ENCODE data around the gene ISCA2. TPM values are rescaled to one million over a fixed set of nuclear protein-coding genes. Genes with fewer than 3 reads are reported as not detected.

ISCA2 gene
- polyA plus RNA-seq, 4 donors, result 23.4 to 37.4 (median 27.8) TPM

- no peak for FAIRE-seq
- H3K27me3 ChIP-seq (ENCODE audit: control insufficient read depth in 3 of 3, insufficient read depth in 3 of 3, low read length in 3 of 3), result no peaks in the 10 kb centered on the region
Observed at GRCh38 chr14:74488786-74489397, 4.7 kb upstream of the ISCA2 start.

GRCh38 chr14:74490486-74490885, 3.1 kb upstream of the ISCA2 start:
- H3K4me1 ChIP-seq (ENCODE audit: control insufficient read depth in 3 of 3, insufficient read depth in 2 of 3, low read depth in 1 of 3, low read length in 2 of 3), result peaks cover 8 to 36% (median 8%) of the 10 kb centered on the region in 3 donors
- WGBS, 3 donors, result 77 to 94% (median 86%) methylated on average over 1 of the region's 1 CpG
- H3K4me3 ChIP-seq (ENCODE audit: low read depth in 1 of 3, low read length in 3 of 3), result no peak overlapping the region
- no peak overlapping the region for H3K27ac ChIP-seq (ENCODE audit: low read depth in 1 of 3, low read length in 2 of 3)
- FAIRE-seq (no peak), DNase-seq (no peak)
- no peaks in the 10 kb centered on the region for H3K27me3 ChIP-seq (ENCODE audit: control insufficient read depth in 3 of 3, insufficient read depth in 3 of 3, low read length in 3 of 3)
- no peaks in the 10 kb centered on the region for H3K9me3 ChIP-seq (ENCODE audit: control insufficient read depth in 2 of 2, insufficient read depth in 1 of 2, low read depth in 1 of 2, low read length in 1 of 2)
- peaks cover 0 to 4% (median 0%) of the 10 kb centered on the region in 3 donors for H3K36me3 ChIP-seq (ENCODE audit: control insufficient read depth in 3 of 3, insufficient read depth in 2 of 3, low read depth in 1 of 3, low read length in 3 of 3)

More at GRCh38 chr14:74488786-74489397, 4.7 kb upstream of the ISCA2 start:
- H3K9me3 ChIP-seq (ENCODE audit: control insufficient read depth in 2 of 2, insufficient read depth in 1 of 2, low read depth in 1 of 2, low read length in 1 of 2), result no peaks in the 10 kb centered on the region
- H3K36me3 ChIP-seq (ENCODE audit: control insufficient read depth in 3 of 3, insufficient read depth in 2 of 3, low read depth in 1 of 3, low read length in 3 of 3), result peaks cover 0 to 11% (median 3%) of the 10 kb centered on the region in 3 donors
- peak in 1 of 2 donors; percentile 24 for DNase-seq
- no peak overlapping the region for H3K4me3 ChIP-seq (ENCODE audit: low read depth in 1 of 3, low read length in 3 of 3)
- no peak overlapping the region for H3K27ac ChIP-seq (ENCODE audit: low read depth in 1 of 3, low read length in 2 of 3)
- peaks cover 4 to 22% (median 6%) of the 10 kb centered on the region in 3 donors for H3K4me1 ChIP-seq (ENCODE audit: control insufficient read depth in 3 of 3, insufficient read depth in 2 of 3, low read depth in 1 of 3, low read length in 2 of 3)

DNA sequence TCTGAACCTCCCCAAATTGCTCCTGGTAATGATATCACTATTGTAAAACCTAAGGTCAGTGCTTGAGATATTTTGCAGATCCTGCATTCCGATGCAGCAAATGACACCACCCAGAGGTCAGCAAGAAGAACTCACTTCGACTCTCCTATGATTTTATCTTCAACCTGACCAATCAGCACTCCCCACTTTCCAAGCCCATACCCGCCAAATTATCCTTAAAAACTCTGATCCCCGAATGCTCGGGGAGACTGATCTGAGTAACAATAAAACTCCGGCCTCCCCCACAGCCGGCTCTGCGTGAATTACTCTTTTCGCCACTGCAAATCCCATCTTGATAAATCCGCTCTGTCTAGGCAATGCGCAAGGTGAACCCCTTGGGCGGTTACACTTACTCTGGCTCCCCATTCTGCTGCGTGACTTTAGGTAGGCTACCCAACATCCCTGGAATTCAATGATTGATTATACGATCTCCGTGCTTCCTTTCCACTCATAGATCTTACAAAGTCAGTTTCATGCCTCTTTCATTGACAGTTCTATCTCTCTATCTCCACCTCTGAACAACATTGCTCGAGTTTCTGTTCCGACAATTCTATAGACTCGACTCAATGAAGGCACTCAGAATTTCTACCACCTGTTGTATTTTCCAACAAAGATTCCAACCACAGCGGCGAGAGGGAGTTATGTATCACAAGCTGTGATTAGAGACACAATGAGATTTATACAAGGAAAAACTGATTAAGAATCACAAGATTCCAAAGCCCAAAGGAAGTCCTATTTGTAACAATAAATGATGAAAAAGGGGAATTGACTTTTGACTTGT, 1.4 kb upstream of the ISCA2 start:
- 1 to 3% (median 2%) methylated on average over 20 of the region's 20 CpGs for WGBS, 3 donors
- peak overlapping the region in 2 of 3 donors; percentile 80 to 83 for H3K4me3 ChIP-seq (ENCODE audit: low read depth in 1 of 3, low read length in 3 of 3)
- H3K36me3 ChIP-seq (ENCODE audit: control insufficient read depth in 3 of 3, insufficient read depth in 2 of 3, low read depth in 1 of 3, low read length in 3 of 3), result peaks cover 0 to under 1% (median 0%) of the 10 kb centered on the region in 3 donors
- FAIRE-seq, result no peak
- H3K9me3 ChIP-seq (ENCODE audit: control insufficient read depth in 2 of 2, insufficient read depth in 1 of 2, low read depth in 1 of 2, low read length in 1 of 2), result no peaks in the 10 kb centered on the region
- H3K27ac ChIP-seq (ENCODE audit: low read depth in 1 of 3, low read length in 2 of 3), result peak overlapping the region; percentile 26 to 99 (median 89)
- DNase-seq, result peak; percentile 48 to 57
- H3K4me1 ChIP-seq (ENCODE audit: control insufficient read depth in 3 of 3, insufficient read depth in 2 of 3, low read depth in 1 of 3, low read length in 2 of 3), result peaks cover 5 to 29% (median 6%) of the 10 kb centered on the region in 3 donors
- no peaks in the 10 kb centered on the region for H3K27me3 ChIP-seq (ENCODE audit: control insufficient read depth in 3 of 3, insufficient read depth in 3 of 3, low read length in 3 of 3)

GRCh38 chr14:74492776-74493342, 706 bp upstream of the ISCA2 start, which contains the start of gene NPC2:
NPC2 (minus strand) TSS chr14:74493305; CDS start chr14:74493274, 31 bp downstream.
- peaks cover 5 to 29% (median 6%) of the 10 kb centered on the region in 3 donors for H3K4me1 ChIP-seq (ENCODE audit: control insufficient read depth in 3 of 3, insufficient read depth in 2 of 3, low read depth in 1 of 3, low read length in 2 of 3)
- peaks cover 0 to 3% (median 0%) of the 10 kb centered on the region in 3 donors for H3K36me3 ChIP-seq (ENCODE audit: control insufficient read depth in 3 of 3, insufficient read depth in 2 of 3, low read depth in 1 of 3, low read length in 3 of 3)
- peak within 1 kb of the TSS; percentile 89 to 99 (median 97) for H3K27ac ChIP-seq (ENCODE audit: low read depth in 1 of 3, low read length in 2 of 3)
- H3K27me3 ChIP-seq (ENCODE audit: control insufficient read depth in 3 of 3, insufficient read depth in 3 of 3, low read length in 3 of 3), result no peaks in the 10 kb centered on the region
- H3K9me3 ChIP-seq (ENCODE audit: control insufficient read depth in 2 of 2, insufficient read depth in 1 of 2, low read depth in 1 of 2, low read length in 1 of 2), result no peaks in the 10 kb centered on the region
- no peak for FAIRE-seq
- DNase-seq, result no peak
- 0 to 1% (median 0%) methylated on average over 31 to 35 of the region's 35 CpGs for WGBS, 3 donors
- H3K4me3 ChIP-seq (ENCODE audit: low read depth in 1 of 3, low read length in 3 of 3), result peak within 1 kb of the TSS; percentile 80 to 96 (median 89)

DNA sequence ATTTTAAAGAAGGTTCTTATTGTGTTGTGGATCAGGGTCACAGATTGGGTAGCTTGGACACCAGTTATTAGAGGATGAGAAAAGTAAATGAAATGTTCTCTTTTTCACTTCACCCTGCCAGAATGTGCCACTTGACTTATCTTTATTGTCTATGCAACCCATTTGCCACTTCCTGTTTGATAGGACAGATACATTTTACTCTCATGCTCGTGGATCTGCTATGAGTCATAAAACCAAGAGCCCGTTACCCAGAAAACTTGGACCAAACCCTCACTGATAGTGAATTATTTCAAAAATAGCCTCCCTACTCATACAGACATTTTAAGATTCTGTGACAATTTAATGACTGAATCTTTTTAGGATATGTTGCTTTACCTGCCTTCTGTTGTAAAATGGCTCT, 1.8 kb downstream of the ISCA2 start:
- Histone ChIP-seq H3K27me3 (ENCODE audit: control insufficient read depth in 3 of 3, insufficient read depth in 3 of 3, low read length in 3 of 3) (no peaks in the 10 kb centered on the region), H3K36me3 (ENCODE audit: control insufficient read depth in 3 of 3, insufficient read depth in 2 of 3, low read depth in 1 of 3, low read length in 3 of 3) (peaks cover 0 to 3% (median 0%) of the 10 kb centered on the region in 3 donors), H3K27ac (ENCODE audit: low read depth in 1 of 3, low read length in 2 of 3) (peak overlapping the region in 1 of 3 donors; percentile 89), H3K4me1 (ENCODE audit: control insufficient read depth in 3 of 3, insufficient read depth in 2 of 3, low read depth in 1 of 3, low read length in 2 of 3) (peaks cover 2 to 24% (median 4%) of the 10 kb centered on the region in 3 donors), H3K9me3 (ENCODE audit: control insufficient read depth in 2 of 2, insufficient read depth in 1 of 2, low read depth in 1 of 2, low read length in 1 of 2) (no peaks in the 10 kb centered on the region), H3K4me3 (ENCODE audit: low read depth in 1 of 3, low read length in 3 of 3) (no peak overlapping the region)
- FAIRE-seq (no peak), DNase-seq (peak in 1 of 2 donors; percentile 8)
- 49 to 62% (median 60%) methylated on average over 2 of the region's 2 CpGs for WGBS, 3 donors

GRCh38 chr14:74500417-74501134, 7.0 kb downstream of the ISCA2 start:
- Histone ChIP-seq H3K4me1 (ENCODE audit: control insufficient read depth in 3 of 3, insufficient read depth in 2 of 3, low read depth in 1 of 3, low read length in 2 of 3) (no peaks in the 10 kb centered on the region), H3K4me3 (ENCODE audit: low read depth in 1 of 3, low read length in 3 of 3) (no peak overlapping the region), H3K9me3 (ENCODE audit: control insufficient read depth in 2 of 2, insufficient read depth in 1 of 2, low read depth in 1 of 2, low read length in 1 of 2) (no peaks in the 10 kb centered on the region), H3K27me3 (ENCODE audit: control insufficient read depth in 3 of 3, insufficient read depth in 3 of 3, low read length in 3 of 3) (no peaks in the 10 kb centered on the region), H3K36me3 (ENCODE audit: control insufficient read depth in 3 of 3, insufficient read depth in 2 of 3, low read depth in 1 of 3, low read length in 3 of 3) (peaks cover 0 to 15% (median 0%) of the 10 kb centered on the region in 3 donors), H3K27ac (ENCODE audit: low read depth in 1 of 3, low read length in 2 of 3) (no peak overlapping the region)
- 84 to 87% (median 85%) methylated on average over 10 of the region's 10 CpGs for WGBS, 3 donors
- no peak for DNase-seq
- no peak for FAIRE-seq

GRCh38 chr14:74501135-74501614, 7.6 kb downstream of the ISCA2 start:
- no peak overlapping the region for H3K4me3 ChIP-seq (ENCODE audit: low read depth in 1 of 3, low read length in 3 of 3)
- H3K27ac ChIP-seq (ENCODE audit: low read depth in 1 of 3, low read length in 2 of 3), result no peak overlapping the region
- 53 to 71% (median 70%) methylated on average over 16 of the region's 16 CpGs for WGBS, 3 donors
- H3K4me1 ChIP-seq (ENCODE audit: control insufficient read depth in 3 of 3, insufficient read depth in 2 of 3, low read depth in 1 of 3, low read length in 2 of 3), result no peaks in the 10 kb centered on the region
- H3K36me3 ChIP-seq (ENCODE audit: control insufficient read depth in 3 of 3, insufficient read depth in 2 of 3, low read depth in 1 of 3, low read length in 3 of 3), result peaks cover 0 to 15% (median 0%) of the 10 kb centered on the region in 3 donors
- DNase-seq (peak; percentile 16 to 57), FAIRE-seq (no peak)
- no peaks in the 10 kb centered on the region for H3K27me3 ChIP-seq (ENCODE audit: control insufficient read depth in 3 of 3, insufficient read depth in 3 of 3, low read length in 3 of 3)
- no peaks in the 10 kb centered on the region for H3K9me3 ChIP-seq (ENCODE audit: control insufficient read depth in 2 of 2, insufficient read depth in 1 of 2, low read depth in 1 of 2, low read length in 1 of 2)

GRCh38 chr14:74501691-74502090, 8.1 kb downstream of the ISCA2 start:
- FAIRE-seq, result no peak
- Histone ChIP-seq H3K9me3 (ENCODE audit: control insufficient read depth in 2 of 2, insufficient read depth in 1 of 2, low read depth in 1 of 2, low read length in 1 of 2) (no peaks in the 10 kb centered on the region), H3K27ac (ENCODE audit: low read depth in 1 of 3, low read length in 2 of 3) (no peak overlapping the region), H3K4me3 (ENCODE audit: low read depth in 1 of 3, low read length in 3 of 3) (no peak overlapping the region), H3K4me1 (ENCODE audit: control insufficient read depth in 3 of 3, insufficient read depth in 2 of 3, low read depth in 1 of 3, low read length in 2 of 3) (no peaks in the 10 kb centered on the region), H3K27me3 (ENCODE audit: control insufficient read depth in 3 of 3, insufficient read depth in 3 of 3, low read length in 3 of 3) (no peaks in the 10 kb centered on the region), H3K36me3 (ENCODE audit: control insufficient read depth in 3 of 3, insufficient read depth in 2 of 3, low read depth in 1 of 3, low read length in 3 of 3) (peaks cover 0 to 15% (median 0%) of the 10 kb centered on the region in 3 donors)
- no peak for DNase-seq
- 71 to 73% (median 71%) methylated on average over 5 of the region's 5 CpGs for WGBS, 3 donors
